GM21526 (cell line): ENCODE results near the gene SLC8A2.

Experiments
- ATAC-seq: cut with Tn5 transposase; IDR thresholded peaks from one replicate; pipeline ENCODE4 v1.9.1; 2021; ENCODE audit warnings: moderate library complexity; ENCODE audit not compliant: unreplicated experiment, low FRiP score

SLC8A2 gene

GRCh38 chr19:47503826-47504150, 32.1 kb upstream of the SLC8A2 start:
- no peak for ATAC-seq

DNA sequence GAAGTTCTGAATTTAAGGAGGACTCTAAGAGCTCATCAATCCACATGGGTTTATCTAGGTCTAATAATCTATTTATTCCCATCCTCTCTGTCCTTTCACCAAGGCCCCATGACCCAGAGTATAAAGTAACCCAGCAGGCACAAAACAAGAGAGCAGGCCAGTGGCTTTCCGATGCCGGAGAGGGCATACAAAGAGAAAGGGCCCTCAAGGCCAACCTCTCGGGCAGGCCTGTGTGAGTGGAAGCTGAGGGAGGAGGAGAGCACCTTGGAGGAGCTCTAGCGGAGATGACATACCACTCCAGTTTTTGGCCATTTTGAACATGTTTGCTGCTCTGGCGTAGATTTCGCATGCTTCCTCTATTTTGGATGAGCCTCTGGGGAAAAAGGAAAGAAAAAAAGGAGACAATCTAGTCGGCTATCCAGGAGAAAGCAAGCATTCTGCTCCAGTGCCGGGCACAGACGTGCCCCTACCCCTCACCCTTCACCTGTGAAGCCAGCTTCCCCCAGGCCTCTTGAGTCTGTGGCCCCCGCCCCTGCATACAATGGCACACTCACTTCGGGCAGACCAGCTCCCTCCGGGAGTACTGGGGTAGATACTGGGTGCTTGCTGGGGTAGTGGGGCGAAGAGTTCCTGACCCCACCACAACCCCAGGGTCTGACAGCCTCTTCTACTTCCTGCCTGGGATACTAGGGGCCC, 31.6 kb upstream of the SLC8A2 start:
- ATAC-seq, result no peak

GRCh38 chr19:47499863-47500830, 28.5 kb upstream of the SLC8A2 start:
- ATAC-seq, result no peak

- no peak for ATAC-seq
These were observed 27.7 kb upstream of the SLC8A2 start for GRCh38 chr19:47499371-47499770.

- no peak for ATAC-seq
These were observed 26.9 kb upstream of the SLC8A2 start for GRCh38 chr19:47498561-47498960.

GRCh38 chr19:47497821-47498520, 26.3 kb upstream of the SLC8A2 start:
- ATAC-seq, result no peak

GRCh38 chr19:47497050-47497766, 25.5 kb upstream of the SLC8A2 start:
- ATAC-seq, result no peak

DNA sequence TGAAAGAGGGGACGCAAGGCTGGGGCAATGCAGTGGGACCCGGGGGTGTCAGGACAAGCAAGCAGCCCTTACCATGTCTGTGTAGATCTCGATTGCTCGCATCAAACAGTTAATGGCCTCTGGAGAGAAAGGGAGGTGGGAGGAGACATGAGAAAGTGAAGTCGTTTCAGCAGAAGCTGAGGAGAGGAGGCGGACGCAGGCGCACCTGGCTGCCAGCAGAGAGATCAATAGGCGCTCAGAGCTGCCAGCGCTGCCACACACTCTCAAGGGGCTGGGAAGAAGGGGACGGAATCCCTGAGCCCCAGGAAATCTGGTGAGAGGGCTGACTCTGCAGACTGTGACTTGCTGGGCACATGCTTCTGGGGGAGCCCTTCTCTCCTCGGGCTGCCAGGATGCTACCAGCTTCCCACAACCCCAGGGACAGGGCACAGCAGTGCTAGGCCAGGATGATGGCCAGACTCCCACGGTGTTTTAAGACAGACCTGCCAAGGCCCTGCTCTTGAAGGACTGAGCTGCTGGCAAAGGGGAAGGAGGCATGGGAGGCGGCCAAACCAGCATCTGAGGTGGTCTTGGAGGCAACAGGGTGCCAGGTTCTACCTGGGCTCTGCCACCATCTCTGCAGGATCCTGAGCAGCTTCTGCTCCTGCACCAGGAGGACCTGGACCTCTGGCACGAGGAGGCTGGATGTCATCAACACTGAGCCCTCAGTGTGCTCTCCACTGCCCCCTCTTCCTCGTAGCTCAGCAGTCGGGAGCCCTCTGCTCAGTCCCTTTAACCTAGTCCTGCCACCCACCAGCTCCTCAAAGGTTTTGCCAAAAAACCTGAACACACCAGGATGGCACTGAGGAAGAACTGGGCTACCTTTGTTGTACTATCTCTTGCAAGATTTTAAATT, 24.0 kb upstream of the SLC8A2 start:
- ATAC-seq, result no peak

GRCh38 chr19:47494729-47495128, 23.0 kb upstream of the SLC8A2 start:
- no peak for ATAC-seq

GRCh38 chr19:47494211-47494547, 22.5 kb upstream of the SLC8A2 start:
- no peak for ATAC-seq

DNA sequence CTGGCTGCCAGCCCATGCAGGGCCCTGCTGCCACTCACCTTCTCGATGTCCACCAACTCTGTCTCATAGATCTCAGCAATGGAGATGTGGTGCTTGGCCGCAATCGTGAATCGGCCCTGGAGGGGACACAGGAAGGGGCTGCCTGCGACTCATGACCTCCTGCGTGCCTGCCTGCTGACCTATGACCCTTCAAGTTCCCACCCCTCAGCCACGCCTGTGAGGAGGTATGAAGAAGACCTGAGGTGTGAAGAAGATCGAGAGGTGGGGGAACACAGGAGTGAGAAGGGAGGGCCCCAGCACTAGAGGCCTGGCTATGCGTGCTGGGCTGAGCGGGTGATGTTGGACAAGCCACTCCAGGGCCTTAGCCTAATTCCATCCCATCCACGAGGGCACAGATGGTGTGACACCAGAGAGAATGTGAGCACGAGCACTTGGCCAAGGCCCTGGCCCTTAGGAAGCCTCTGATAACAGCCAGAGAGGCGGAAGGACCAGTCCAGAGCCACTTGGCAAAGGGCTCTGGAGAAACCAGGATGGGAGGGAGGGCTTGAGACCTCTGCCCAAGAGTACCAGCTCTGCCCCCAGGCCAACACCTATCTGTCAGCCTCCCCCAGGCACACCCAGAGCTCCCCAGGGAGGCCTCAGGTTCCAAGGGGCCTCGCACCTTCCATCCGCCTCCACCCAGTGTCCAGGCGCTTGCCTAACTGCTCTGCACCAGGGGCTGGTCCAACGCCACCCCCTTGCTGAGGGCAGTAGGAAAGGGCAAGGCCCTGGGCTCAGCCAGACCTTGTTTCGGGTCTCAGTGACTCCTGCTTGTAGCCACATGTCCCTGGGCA, 21.9 kb upstream of the SLC8A2 start:
- no peak for ATAC-seq

DNA sequence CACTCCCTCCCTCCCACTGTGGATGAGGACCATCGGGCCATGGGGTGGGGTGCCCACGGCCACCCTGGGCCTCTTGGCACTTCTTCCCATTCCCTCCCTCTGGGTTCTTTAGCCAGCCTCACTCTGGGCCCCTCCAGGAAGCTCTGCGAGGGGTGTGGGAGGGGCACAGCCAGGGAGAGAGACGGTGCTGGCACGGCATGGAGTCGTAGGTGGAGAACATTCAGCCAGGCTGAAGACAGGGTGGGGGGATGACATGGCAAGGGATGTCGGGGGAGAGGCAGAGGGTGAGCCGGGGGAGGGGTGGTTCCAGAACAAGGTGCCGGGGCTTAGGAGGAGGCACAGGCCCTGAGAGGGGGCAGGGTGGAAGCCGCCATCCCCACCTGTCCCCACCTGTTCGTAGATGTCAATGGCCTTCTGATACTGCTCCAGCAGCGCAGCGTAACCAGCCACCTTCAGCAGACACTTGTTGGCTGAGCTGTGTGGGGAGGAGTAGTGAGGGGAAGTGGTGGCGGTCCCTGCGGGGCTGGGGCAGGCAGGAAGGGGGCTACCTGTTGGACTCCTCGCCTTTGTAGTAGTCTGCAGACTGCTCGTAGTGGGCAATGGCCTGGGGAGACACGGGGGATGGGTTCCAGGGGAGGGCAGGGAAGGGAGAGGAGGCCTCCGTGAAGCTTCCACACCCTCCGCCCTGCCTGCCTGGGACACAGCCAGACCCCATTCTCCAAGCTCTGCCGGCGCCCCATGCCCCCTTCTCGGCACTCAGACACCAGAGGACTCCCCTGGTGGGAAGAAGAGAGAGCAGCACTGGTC, 21.1 kb upstream of the SLC8A2 start:
- no peak for ATAC-seq

DNA sequence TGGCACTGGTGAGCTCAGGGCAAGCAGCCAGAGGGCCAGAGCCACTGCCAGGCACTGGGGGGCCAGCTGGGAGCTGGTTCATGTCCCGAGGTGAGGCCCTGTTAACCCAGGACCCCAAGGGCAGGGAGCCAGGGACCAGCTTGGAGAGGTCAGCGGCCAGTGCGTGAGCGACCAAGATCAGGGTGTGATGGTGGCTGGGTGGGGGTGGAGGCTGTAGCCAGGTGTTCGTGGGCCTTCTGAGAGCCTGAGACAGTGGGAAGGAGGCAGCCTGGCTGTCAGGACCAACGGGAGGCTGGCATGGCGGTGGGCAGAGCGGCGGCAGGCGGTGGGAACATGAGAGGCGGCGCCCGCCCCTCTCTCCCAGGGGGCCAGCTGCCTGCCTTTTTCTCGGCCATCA, 20.4 kb upstream of the SLC8A2 start:
- ATAC-seq, result no peak

- no peak for ATAC-seq
These were observed 19.9 kb upstream of the SLC8A2 start for GRCh38 chr19:47491358-47492136.

DNA sequence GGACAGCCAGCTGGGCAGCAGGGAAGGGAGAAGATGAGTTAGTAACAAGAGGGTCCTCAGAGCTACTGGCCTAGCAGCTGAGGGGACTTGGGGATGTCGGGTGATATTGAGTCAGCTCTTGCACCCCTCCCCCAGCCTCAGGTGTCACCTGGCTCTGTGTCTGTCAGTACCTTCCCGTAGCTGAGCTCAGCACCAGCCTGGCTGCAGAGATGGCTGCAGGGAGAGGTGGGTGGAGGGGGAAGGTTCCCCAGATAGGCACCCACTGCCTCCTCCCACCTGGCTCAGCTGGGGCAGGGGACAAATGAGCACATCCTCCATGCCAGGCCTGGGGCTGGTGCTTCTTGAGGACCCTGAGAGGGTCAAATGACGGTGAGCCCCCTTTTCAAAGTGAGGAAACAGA, 19.2 kb upstream of the SLC8A2 start:
- no peak for ATAC-seq

- ATAC-seq, result no peak
These were observed 18.3 kb upstream of the SLC8A2 start for GRCh38 chr19:47490031-47490430.
